ENCODE data around the gene XYLT1. TPM values are rescaled to one million over a fixed set of nuclear protein-coding genes. Genes with fewer than 3 reads are reported as not detected.

XYLT1 gene
- polyA plus RNA-seq, 1 of the 3 experiments (the other 2 are of a cell fraction), result 17.6 TPM

DNA sequence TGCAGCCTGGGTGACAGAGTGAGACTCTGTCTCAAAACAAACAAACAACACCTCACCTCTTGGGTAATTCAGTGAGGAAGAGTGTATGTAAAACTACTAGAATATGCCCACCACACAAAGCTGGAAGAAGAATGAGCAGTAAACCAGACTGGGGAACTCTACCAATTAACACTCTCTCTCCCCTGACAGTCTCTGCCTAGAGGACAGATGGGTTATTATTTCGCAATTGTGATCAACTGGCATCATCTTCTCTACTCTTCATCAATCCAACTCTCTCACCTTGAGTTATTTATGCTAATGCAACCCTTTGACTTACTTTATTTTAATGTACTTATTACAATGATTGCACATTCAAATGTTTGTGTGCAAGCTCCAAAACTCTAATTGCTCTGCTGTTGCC, 205.6 kb downstream of the XYLT1 start:
- H3K4me2 ChIP-seq, result no peak overlapping the region
- no peak overlapping the region for H2AFZ ChIP-seq (ENCODE audit: low read depth)
- no peaks in the 10 kb centered on the region for H3K27me3 ChIP-seq (ENCODE audit: insufficient read depth)
- H3K9me2 ChIP-seq, result no peaks in the 10 kb centered on the region
- no peak overlapping the region for H3K4me3 ChIP-seq (ENCODE audit: low read depth in 2 of 2, low read length in 1 of 2)
- peaks cover 0 to 5% of the 10 kb centered on the region in 2 experiments; a peak in 1 of 4 replicates for H3K4me1 ChIP-seq (ENCODE audit: control insufficient read depth in 1 of 2, insufficient read depth in 2 of 2, low read depth in 1 of 2, low read length in 1 of 2)
- 88% methylated on average over 1 of the region's 1 CpG for WGBS (ENCODE audit: low lambda C conversion rate)
- ChIA-PET POLR2A (no interaction called here), CTCF (no interaction called here)
- H3K36me3 ChIP-seq (replicated peaks in 1 of 2; ENCODE audit: control insufficient read depth in 1 of 2, insufficient read depth in 2 of 2, low read length in 1 of 2), result peaks cover 0 to 4% of the 10 kb centered on the region in 2 experiments
- H3K27ac ChIP-seq (ENCODE audit: low read depth in 2 of 2, low read length in 1 of 2), result no peak overlapping the region
- peaks cover 19% of the 10 kb centered on the region for H3F3A ChIP-seq (replicated peaks; ENCODE audit: insufficient read depth)
- H3K9me3 ChIP-seq, result no peaks in the 10 kb centered on the region
- no peak for TF ChIP-seq FOSL2 (IDR thresholded peaks at IDR 0.05; ENCODE audit: borderline replicate concordance, low read depth)
- TF ChIP-seq, protein P1, sequence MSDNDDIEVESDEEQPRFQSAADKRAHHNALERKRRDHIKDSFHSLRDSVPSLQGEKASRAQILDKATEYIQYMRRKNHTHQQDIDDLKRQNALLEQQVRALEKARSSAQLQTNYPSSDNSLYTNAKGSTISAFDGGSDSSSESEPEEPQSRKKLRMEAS (IDR thresholded peaks at IDR 0.05; ENCODE audit: low read depth), result no peak
- H4K20me1 ChIP-seq (ENCODE audit: insufficient read depth), result peaks cover 97% of the 10 kb centered on the region
- no peak overlapping the region for H3K9ac ChIP-seq
- peaks cover 98% of the 10 kb centered on the region for H3K79me2 ChIP-seq (ENCODE audit: insufficient read depth)
- no peak for DNase-seq

DNA sequence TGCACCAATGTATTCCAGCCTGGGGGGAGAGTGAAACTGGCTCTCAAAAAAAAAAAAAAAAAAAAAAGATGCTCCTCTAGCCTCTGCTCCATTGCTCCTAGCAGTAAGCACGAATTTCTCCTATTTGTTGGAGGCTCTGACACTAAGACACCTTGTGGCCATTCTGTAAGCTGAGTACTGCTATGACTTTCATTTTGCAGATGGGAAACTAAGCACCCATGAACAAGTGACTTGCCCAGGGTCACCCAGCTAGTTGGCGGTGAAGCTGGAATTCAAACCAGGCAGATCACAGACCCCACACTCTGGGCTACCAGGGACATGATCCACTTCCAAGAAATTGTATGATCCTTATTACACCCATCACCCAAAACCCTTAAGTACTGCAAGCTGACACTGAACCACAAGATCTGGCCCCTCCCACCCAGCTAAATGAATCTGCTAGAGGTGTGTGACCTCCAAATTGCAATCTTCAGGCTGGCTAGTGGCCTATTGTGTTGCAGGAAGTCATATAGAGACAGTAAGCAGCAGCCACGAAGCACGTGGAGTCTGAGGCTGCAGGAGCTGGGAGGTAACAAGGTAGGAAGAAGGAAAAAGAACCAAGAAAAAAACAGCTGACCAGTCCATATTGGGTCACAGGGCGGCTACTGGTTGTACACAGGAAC, 209.4 kb downstream of the XYLT1 start:
- Histone ChIP-seq H3K79me2 (ENCODE audit: insufficient read depth) (peaks cover 100% of the 10 kb centered on the region), H3K27ac (ENCODE audit: low read depth in 2 of 2, low read length in 1 of 2) (no peak overlapping the region), H3K4me2 (no peak overlapping the region), H3F3A (replicated peaks; ENCODE audit: insufficient read depth) (peaks cover 34% of the 10 kb centered on the region), H3K27me3 (ENCODE audit: insufficient read depth) (no peaks in the 10 kb centered on the region), H4K20me1 (ENCODE audit: insufficient read depth) (peaks cover 99% of the 10 kb centered on the region), H3K36me3 (replicated peaks in 1 of 2; ENCODE audit: control insufficient read depth in 1 of 2, insufficient read depth in 2 of 2, low read length in 1 of 2) (peaks cover 0 to 32% of the 10 kb centered on the region in 2 experiments), H3K9ac (no peak overlapping the region), H3K4me3 (ENCODE audit: low read depth in 2 of 2, low read length in 1 of 2) (no peak overlapping the region), H3K9me2 (no peaks in the 10 kb centered on the region), H3K9me3 (no peaks in the 10 kb centered on the region), H3K4me1 (ENCODE audit: control insufficient read depth in 1 of 2, insufficient read depth in 2 of 2, low read depth in 1 of 2, low read length in 1 of 2) (peaks cover 0 to 3% of the 10 kb centered on the region in 2 experiments; a peak in 1 of 4 replicates), H2AFZ (ENCODE audit: low read depth) (no peak overlapping the region)
- CTCF ChIA-PET, result interaction anchor here (1.4 kb wide), 1 partner anchor 13 kb away, joined by 6 read pairs; no protein-coding TSS in a partner anchor
- POLR2A ChIA-PET, result interaction anchor here (0.7 kb wide), 1 partner anchor 203 kb away, joined by 4 read pairs; no protein-coding TSS in a partner anchor
- DNase-seq, result no peak
- WGBS (ENCODE audit: low lambda C conversion rate), result 83% methylated on average over 5 of the region's 5 CpGs
- TF ChIP-seq, protein P2, sequence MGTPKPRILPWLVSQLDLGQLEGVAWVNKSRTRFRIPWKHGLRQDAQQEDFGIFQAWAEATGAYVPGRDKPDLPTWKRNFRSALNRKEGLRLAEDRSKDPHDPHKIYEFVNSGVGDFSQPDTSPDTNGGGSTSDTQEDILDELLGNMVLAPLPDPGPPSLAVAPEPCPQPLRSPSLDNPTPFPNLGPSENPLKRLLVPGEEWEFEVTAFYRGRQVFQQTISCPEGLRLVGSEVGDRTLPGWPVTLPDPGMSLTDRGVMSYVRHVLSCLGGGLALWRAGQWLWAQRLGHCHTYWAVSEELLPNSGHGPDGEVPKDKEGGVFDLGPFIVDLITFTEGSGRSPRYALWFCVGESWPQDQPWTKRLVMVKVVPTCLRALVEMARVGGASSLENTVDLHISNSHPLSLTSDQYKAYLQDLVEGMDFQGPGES (IDR thresholded peaks at IDR 0.05; ENCODE audit: low read depth, low read length), result no peak
- TF ChIP-seq MXI1 (IDR thresholded peaks at IDR 0.05; ENCODE audit: low read depth, low read length), result no peak
- no peak for TF ChIP-seq EP300 (IDR thresholded peaks at IDR 0.05; ENCODE audit: borderline replicate concordance in 1 of 2, low read depth in 1 of 2, low read length in 1 of 2)
- no peak for TF ChIP-seq FOXM1 (IDR thresholded peaks at IDR 0.05; ENCODE audit: low read depth)
- TF ChIP-seq, protein P1 (IDR thresholded peaks at IDR 0.05; ENCODE audit: low read depth), result no peak
- TF ChIP-seq FOXJ3 (CRISPR knock-in tag; IDR thresholded peaks at IDR 0.05), result no peak
- TF ChIP-seq JUND (IDR thresholded peaks at IDR 0.05), result no peak
- no peak for TF ChIP-seq SIN3A (IDR thresholded peaks at IDR 0.05; ENCODE audit: borderline replicate concordance, low read depth, low read length)
- TF ChIP-seq, protein P3, sequence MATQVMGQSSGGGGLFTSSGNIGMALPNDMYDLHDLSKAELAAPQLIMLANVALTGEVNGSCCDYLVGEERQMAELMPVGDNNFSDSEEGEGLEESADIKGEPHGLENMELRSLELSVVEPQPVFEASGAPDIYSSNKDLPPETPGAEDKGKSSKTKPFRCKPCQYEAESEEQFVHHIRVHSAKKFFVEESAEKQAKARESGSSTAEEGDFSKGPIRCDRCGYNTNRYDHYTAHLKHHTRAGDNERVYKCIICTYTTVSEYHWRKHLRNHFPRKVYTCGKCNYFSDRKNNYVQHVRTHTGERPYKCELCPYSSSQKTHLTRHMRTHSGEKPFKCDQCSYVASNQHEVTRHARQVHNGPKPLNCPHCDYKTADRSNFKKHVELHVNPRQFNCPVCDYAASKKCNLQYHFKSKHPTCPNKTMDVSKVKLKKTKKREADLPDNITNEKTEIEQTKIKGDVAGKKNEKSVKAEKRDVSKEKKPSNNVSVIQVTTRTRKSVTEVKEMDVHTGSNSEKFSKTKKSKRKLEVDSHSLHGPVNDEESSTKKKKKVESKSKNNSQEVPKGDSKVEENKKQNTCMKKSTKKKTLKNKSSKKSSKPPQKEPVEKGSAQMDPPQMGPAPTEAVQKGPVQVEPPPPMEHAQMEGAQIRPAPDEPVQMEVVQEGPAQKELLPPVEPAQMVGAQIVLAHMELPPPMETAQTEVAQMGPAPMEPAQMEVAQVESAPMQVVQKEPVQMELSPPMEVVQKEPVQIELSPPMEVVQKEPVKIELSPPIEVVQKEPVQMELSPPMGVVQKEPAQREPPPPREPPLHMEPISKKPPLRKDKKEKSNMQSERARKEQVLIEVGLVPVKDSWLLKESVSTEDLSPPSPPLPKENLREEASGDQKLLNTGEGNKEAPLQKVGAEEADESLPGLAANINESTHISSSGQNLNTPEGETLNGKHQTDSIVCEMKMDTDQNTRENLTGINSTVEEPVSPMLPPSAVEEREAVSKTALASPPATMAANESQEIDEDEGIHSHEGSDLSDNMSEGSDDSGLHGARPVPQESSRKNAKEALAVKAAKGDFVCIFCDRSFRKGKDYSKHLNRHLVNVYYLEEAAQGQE (IDR thresholded peaks at IDR 0.05; ENCODE audit: low read depth, low read length), result no peak
- TF ChIP-seq, protein P4, sequence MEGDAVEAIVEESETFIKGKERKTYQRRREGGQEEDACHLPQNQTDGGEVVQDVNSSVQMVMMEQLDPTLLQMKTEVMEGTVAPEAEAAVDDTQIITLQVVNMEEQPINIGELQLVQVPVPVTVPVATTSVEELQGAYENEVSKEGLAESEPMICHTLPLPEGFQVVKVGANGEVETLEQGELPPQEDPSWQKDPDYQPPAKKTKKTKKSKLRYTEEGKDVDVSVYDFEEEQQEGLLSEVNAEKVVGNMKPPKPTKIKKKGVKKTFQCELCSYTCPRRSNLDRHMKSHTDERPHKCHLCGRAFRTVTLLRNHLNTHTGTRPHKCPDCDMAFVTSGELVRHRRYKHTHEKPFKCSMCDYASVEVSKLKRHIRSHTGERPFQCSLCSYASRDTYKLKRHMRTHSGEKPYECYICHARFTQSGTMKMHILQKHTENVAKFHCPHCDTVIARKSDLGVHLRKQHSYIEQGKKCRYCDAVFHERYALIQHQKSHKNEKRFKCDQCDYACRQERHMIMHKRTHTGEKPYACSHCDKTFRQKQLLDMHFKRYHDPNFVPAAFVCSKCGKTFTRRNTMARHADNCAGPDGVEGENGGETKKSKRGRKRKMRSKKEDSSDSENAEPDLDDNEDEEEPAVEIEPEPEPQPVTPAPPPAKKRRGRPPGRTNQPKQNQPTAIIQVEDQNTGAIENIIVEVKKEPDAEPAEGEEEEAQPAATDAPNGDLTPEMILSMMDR (IDR thresholded peaks at IDR 0.05), result no peak
- no peak for TF ChIP-seq FOSL2 (IDR thresholded peaks at IDR 0.05; ENCODE audit: borderline replicate concordance, low read depth)
- no peak for TF ChIP-seq RCOR1 (IDR thresholded peaks at IDR 0.05; ENCODE audit: low read length)
- no peak for TF ChIP-seq POLR2AphosphoS5 (IDR thresholded peaks at IDR 0.05; ENCODE audit: low read depth, low read length)
- TF ChIP-seq, protein P5, sequence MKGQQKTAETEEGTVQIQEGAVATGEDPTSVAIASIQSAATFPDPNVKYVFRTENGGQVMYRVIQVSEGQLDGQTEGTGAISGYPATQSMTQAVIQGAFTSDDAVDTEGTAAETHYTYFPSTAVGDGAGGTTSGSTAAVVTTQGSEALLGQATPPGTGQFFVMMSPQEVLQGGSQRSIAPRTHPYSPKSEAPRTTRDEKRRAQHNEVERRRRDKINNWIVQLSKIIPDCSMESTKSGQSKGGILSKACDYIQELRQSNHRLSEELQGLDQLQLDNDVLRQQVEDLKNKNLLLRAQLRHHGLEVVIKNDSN (IDR thresholded peaks at IDR 0.05; ENCODE audit: borderline replicate concordance, low read depth), result no peak
- no peak for TF ChIP-seq GATA2 (CRISPR knock-in tag; IDR thresholded peaks at IDR 0.05)

All from SK-N-SH (cell line).